ENCODE measurements around the gene SLC22A23.

The SLC22A23 gene

GRCh38 chr6:3369985-3370360 lies 86.9 kb downstream of the SLC22A23 start:
- DNase-seq (ENCODE audit: low spot score) = no peak

- no peak for DNase-seq (ENCODE audit: low spot score)
Observed at GRCh38 chr6:3368685-3369084, 88.2 kb downstream of the SLC22A23 start.

- no peak for DNase-seq (ENCODE audit: low spot score)
Observed at GRCh38 chr6:3367630-3368029, 89.2 kb downstream of the SLC22A23 start.

- peak; percentile 30 for DNase-seq (ENCODE audit: low spot score)
Observed at GRCh38 chr6:3366596-3367413, 90.0 kb downstream of the SLC22A23 start.

- no peak for DNase-seq (ENCODE audit: low spot score)
Observed at GRCh38 chr6:3364391-3364790, 92.5 kb downstream of the SLC22A23 start.

- DNase-seq (ENCODE audit: low spot score) = no peak
Observed at GRCh38 chr6:3363296-3364025, 93.4 kb downstream of the SLC22A23 start.

GRCh38 chr6:3361312-3362037 lies 95.4 kb downstream of the SLC22A23 start:
- no peak for DNase-seq (ENCODE audit: low spot score)

- DNase-seq (ENCODE audit: low spot score) = no peak
Observed at GRCh38 chr6:3360727-3361045, 96.2 kb downstream of the SLC22A23 start.

GRCh38 chr6:3359973-3360726 lies 96.7 kb downstream of the SLC22A23 start:
- DNase-seq (ENCODE audit: low spot score) = no peak

GRCh38 chr6:3359101-3359752 lies 97.6 kb downstream of the SLC22A23 start:
- DNase-seq (ENCODE audit: low spot score) = no peak

- DNase-seq (ENCODE audit: low spot score) = no peak
Observed at GRCh38 chr6:3358413-3359100, 98.3 kb downstream of the SLC22A23 start.

GRCh38 chr6:3357678-3358077 lies 99.2 kb downstream of the SLC22A23 start:
- DNase-seq (ENCODE audit: low spot score) = no peak

GRCh38 chr6:3356824-3357420 lies 99.9 kb downstream of the SLC22A23 start:
- peak; percentile 44 for DNase-seq (ENCODE audit: low spot score)

- DNase-seq (ENCODE audit: low spot score) = no peak
Observed at GRCh38 chr6:3356056-3356823, 100.6 kb downstream of the SLC22A23 start.

GRCh38 chr6:3355358-3356055 lies 101.3 kb downstream of the SLC22A23 start:
- DNase-seq (ENCODE audit: low spot score) = no peak

GRCh38 chr6:3355011-3355357 lies 101.9 kb downstream of the SLC22A23 start:
- DNase-seq (ENCODE audit: low spot score) = no peak

GRCh38 chr6:3353939-3354338 lies 102.9 kb downstream of the SLC22A23 start:
- no peak for DNase-seq (ENCODE audit: low spot score)

- no peak for DNase-seq (ENCODE audit: low spot score)
Observed at GRCh38 chr6:3353213-3353903, 103.5 kb downstream of the SLC22A23 start.

- DNase-seq (ENCODE audit: low spot score) = no peak
Observed at GRCh38 chr6:3352678-3353077, 104.2 kb downstream of the SLC22A23 start.
